Astrocyte of the spinal cord (primary cell): ENCODE measurements around the gene C2CD4D.
A peak's percentile ranks its signal among the peaks of the same experiment; 100 is the strongest.

Experiments
- DNase-seq: peaks from one replicate; pipeline ENCODE4 v3.0.0; 2011; ENCODE audit warnings: low read depth, low spot score
- H3K4me3 ChIP-seq: 2 replicates; pipeline ENCODE4 v1.5.1; 2011; ENCODE audit warnings: low read depth, mild to moderate bottlenecking, low read length, moderate library complexity
- in situ Hi-C: cut with HindIII; loops from 2 replicates; pipeline ENCODE4 v1.10.0; 2017; ENCODE audit warnings: low sequenced_read_pairs
- TF ChIP-seq, protein P1 (sequence below): IDR thresholded peaks from 2 replicates; pipeline ENCODE4 v1.5.1; 2012; ENCODE audit warnings: low read depth, mild to moderate bottlenecking, low read length, inconsistent platforms

The C2CD4D gene

DNA sequence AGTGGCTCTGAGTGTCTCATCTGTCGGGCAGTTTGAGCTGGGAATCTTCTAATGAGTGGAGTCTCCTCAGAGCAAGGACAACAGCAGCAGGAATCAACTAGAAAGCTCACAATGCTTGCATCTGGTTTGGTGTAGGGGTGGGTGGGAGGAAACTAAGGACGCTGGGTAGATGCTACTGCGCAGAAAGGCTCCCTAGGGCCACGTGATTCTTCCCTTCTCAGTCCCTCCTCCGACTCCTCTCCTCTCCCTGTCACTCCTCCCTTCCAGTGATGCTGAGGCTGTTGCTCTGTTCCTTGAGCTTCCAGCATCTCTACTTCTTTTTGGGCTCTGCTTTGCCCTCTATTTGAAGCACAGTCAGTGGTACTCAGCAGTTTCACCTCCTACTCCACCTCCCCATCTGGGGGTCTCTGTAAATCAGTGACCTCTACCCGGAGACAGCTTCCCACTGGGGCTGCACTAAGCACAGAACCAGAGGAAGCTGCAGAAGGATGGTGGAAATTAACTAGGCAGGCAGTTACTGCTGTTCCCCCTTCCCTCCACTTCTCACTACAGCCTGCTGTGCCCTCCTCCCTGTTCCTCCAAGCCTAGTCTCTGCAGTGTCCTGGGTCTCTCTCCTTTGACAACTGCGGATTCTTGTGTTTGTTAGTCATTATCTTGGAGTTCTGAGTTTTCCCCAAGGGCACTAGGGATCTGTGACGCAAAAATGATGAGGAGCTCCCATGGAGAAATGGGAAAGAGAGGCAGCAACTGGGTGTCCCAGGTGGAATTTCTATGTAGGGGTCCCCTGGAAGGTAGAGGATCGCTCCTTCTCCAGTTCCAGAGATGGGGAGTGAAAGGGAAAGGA lies 40.2 kb downstream of the C2CD4D start:
- no peak overlapping the region for H3K4me3 ChIP-seq
- in situ Hi-C loops, result no loop called here
- DNase-seq, result no peak
- TF ChIP-seq, protein P1, sequence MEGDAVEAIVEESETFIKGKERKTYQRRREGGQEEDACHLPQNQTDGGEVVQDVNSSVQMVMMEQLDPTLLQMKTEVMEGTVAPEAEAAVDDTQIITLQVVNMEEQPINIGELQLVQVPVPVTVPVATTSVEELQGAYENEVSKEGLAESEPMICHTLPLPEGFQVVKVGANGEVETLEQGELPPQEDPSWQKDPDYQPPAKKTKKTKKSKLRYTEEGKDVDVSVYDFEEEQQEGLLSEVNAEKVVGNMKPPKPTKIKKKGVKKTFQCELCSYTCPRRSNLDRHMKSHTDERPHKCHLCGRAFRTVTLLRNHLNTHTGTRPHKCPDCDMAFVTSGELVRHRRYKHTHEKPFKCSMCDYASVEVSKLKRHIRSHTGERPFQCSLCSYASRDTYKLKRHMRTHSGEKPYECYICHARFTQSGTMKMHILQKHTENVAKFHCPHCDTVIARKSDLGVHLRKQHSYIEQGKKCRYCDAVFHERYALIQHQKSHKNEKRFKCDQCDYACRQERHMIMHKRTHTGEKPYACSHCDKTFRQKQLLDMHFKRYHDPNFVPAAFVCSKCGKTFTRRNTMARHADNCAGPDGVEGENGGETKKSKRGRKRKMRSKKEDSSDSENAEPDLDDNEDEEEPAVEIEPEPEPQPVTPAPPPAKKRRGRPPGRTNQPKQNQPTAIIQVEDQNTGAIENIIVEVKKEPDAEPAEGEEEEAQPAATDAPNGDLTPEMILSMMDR, result no peak

DNA sequence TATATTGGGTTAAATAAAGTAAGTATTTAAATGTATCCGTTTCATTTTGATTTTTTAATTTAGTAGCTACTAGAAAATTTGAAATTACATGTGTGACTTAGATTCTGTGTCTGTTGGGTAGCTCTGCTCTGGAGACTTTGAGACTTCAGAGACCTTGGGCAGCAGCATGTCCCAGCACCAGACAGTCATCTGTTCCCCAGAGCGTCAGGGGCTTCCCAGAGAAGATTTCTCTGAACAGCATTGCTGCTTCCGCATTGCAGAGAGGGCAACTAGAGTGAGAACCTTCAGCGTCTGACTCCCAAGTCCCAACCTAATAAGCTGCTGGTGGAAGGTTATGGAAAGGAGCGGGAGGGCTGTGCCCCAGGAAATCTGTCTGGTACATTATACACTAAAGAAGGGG lies 41.0 kb downstream of the C2CD4D start:
- in situ Hi-C loops, result no loop called here
- TF ChIP-seq, protein P1, result no peak
- DNase-seq, result no peak

DNA sequence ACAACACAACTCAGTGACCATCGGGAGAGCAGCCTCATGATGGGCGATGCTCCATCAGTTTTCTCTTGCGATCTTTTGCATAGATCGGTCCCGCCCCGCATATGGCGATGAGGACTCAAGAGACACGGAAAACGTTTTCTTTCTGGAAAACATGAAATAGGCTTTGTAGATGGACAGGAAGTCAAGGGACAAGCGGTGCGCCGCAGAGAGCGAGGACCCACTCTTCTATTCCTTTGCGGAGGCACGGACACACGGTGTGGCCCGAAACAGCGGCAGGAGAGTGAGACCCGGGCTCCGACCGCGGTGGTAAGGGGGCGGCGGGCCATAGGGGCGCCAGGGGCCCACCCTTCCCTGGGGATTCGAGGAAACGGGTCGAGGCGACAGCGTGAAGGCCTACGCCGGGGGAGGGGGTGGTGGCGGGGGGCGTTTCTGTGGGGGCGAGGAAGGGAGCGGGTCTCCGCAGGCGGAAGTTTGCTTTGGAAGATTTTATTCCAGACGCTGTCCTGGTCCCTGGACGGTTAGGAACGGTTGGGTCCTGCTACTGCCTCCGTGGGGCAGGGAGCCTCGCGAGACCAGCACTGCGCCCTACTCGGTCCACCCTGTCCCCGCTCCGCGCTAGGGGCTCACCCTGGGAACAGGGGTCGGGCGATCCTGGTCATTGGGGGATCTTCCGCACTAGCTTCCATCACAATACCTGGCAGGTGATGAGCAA lies 48.5 kb downstream of the C2CD4D start:
- H3K4me3 ChIP-seq, result peak overlapping the region; percentile 83
- TF ChIP-seq, protein P1, result no peak
- DNase-seq, result no peak
- in situ Hi-C loops, result no loop called here

More for the DNA sequence above, 41.0 kb downstream of the C2CD4D start:
- H3K4me3 ChIP-seq, result no peak overlapping the region

DNA sequence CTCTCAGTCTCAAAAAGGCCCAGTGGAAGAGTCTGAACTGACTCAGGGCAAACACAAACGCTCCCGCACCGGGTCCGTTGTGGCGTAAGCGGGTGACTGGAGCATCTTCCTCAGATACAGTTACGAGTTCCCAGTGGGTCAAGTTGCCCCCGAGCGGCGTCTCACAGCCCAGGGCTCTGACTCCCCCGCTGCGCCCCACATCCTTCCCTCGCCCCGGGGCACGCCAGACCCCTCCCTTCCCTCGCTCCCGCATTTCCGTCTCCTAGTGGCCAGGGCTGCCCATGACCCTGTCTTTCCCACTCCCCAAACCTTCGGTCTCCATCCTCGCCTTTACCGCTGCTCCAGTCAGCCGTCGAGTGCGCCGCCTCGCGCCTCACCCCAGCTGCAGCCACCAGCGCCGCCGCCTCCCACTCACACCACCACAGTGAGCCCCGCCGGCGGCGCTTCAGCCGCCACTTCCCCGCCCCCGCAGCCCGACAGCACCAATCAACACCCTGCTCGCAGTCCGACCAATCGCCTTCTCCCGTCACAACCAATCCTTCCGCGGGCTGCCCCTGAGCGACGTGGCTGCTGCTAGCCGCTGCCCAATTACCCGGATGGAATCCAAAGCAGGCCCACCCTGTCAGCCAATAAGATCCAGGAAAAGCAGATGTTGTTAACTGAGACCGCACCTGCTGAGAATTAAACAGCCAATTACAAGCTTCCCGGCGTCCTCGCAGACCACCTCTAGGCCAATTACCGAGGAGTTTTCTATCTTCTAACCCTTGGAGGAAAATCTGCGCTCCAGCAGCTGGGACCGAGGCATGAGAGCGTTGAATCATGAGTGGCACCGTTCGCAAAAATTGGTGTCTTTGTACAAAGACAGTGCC lies 49.3 kb downstream of the C2CD4D start, which contains the start of gene TDRKH:
TDRKH (minus strand) TSS at position 430 of the 869 bp plus-strand sequence. CDS start 7,478 bp downstream, outside the sequence.
- DNase-seq, result peak; percentile 100
- in situ Hi-C loops, result no loop called here
- TF ChIP-seq, protein P1, result peak; percentile 21
- H3K4me3 ChIP-seq, result peak within 1 kb of the TSS; percentile 83
